IMR-90 (cell line): ENCODE results near the gene ENPP6. TPM values are rescaled to one million over a fixed set of nuclear protein-coding genes. Genes with fewer than 3 reads are reported as not detected.

Source experiments
- ATAC-seq: fragments of 200-7000 bp; cut with Tn5 transposase; 2 replicates; pipeline ENCODE4 v1.9.1; 2020; ENCODE audit warnings: low read depth, mild to moderate bottlenecking, moderate library complexity
- BruUV-seq: library from RNA; stranded (reverse); fragments of 400-500 nt; replicated peaks from 2 replicates; lab custom pipeline; 2021; lab: Mats Ljungman, UMichigan
- CTCF ChIA-PET: fragments of 300-600 bp; formaldehyde crosslinking; extraction: SDS; loops from one replicate; lab custom pipeline; 2021; ENCODE audit warnings: antibody characterized with exemption; lab: Yijun Ruan, JAX
- POLR2A ChIA-PET: fragments of 300-600 bp; sonication (Branson Sonifier 250); formaldehyde crosslinking; loops from one replicate; lab custom pipeline; 2022; ENCODE audit warnings: antibody characterized with exemption; ENCODE audit not compliant: unreplicated experiment; lab: Charles Lee
- DNase-seq: peaks from one replicate; pipeline ENCODE4 v3.0.0; 2013
- H2AFZ ChIP-seq: replicated peaks from 2 replicates; pipeline ENCODE3; 2013; ENCODE audit warnings: low read length, mild to moderate bottlenecking; ENCODE audit not compliant: poor library complexity
- H2AK5ac ChIP-seq: 2 replicates; pipeline ENCODE4 v1.6.1; 2013; ENCODE audit warnings: low read depth, low read length, inconsistent platforms
- H2AK9ac ChIP-seq: replicated peaks from 2 replicates; pipeline ENCODE3; 2013; ENCODE audit warnings: mild to moderate bottlenecking, low read depth, low read length, moderate library complexity; ENCODE audit not compliant: poor library complexity
- H2BK120ac ChIP-seq: 2 replicates; pipeline ENCODE4 v1.6.1; 2013; ENCODE audit warnings: low read depth, low read length, inconsistent platforms
- H2BK15ac ChIP-seq: 3 replicates; pipeline ENCODE4 v1.6.1; 2013; ENCODE audit warnings: low read depth, low read length, inconsistent platforms
- H2BK20ac ChIP-seq: 2 replicates; pipeline ENCODE4 v1.6.1; 2013; ENCODE audit warnings: low read depth, mild to moderate bottlenecking, inconsistent platforms, low read length, moderate library complexity
- H2BK5ac ChIP-seq: 2 replicates; pipeline ENCODE4 v1.6.1; 2013; ENCODE audit warnings: mild to moderate bottlenecking, low read depth, low read length, inconsistent platforms; ENCODE audit not compliant: poor library complexity, severe bottlenecking
- H3K14ac ChIP-seq: replicated peaks from 2 replicates; pipeline ENCODE4 v1.6.1; 2013; ENCODE audit warnings: low read depth, low read length, inconsistent platforms
- H3K18ac ChIP-seq: 2 replicates; pipeline ENCODE4 v1.6.1; 2013; ENCODE audit warnings: low read depth, low read length, control low read depth
- H3K23ac ChIP-seq: 2 replicates; pipeline ENCODE4 v1.6.1; 2013; ENCODE audit warnings: low read depth, low read length, inconsistent platforms
- H3K27ac ChIP-seq: 2 replicates; pipeline ENCODE4 v1.5.1; 2013; ENCODE audit warnings: mild to moderate bottlenecking, control low read depth, low read length; ENCODE audit not compliant: insufficient read depth
- H3K27me3 ChIP-seq: 2 replicates; pipeline ENCODE4 v1.6.1; 2013; ENCODE audit warnings: low read length; ENCODE audit not compliant: control insufficient read depth, insufficient read depth
- H3K36me3 ChIP-seq: 2 replicates; pipeline ENCODE4 v1.6.1; 2013; ENCODE audit warnings: low read length, mixed read lengths; ENCODE audit not compliant: control insufficient read depth, insufficient read depth
- H3K4ac ChIP-seq: 2 replicates; pipeline ENCODE4 v1.6.1; 2013; ENCODE audit warnings: low read depth, low read length, inconsistent platforms
- H3K4me1 ChIP-seq: 2 replicates; pipeline ENCODE4 v1.6.1; 2013; ENCODE audit warnings: low read length, mixed read lengths; ENCODE audit not compliant: control insufficient read depth, insufficient read depth
- H3K4me2 ChIP-seq: 2 replicates; pipeline ENCODE4 v1.6.1; 2013; ENCODE audit warnings: low read depth, mild to moderate bottlenecking, control low read depth, low read length, moderate library complexity
- H3K4me3 ChIP-seq: 2 replicates; pipeline ENCODE4 v1.5.1; 2013; ENCODE audit warnings: low read depth, mild to moderate bottlenecking, control low read depth, low read length, moderate library complexity; ENCODE audit not compliant: insufficient read depth
- H3K56ac ChIP-seq: 2 replicates; pipeline ENCODE4 v1.6.1; 2013; ENCODE audit warnings: low read length, inconsistent platforms; ENCODE audit not compliant: insufficient read depth; ENCODE audit errors: extremely low read depth
- H3K79me1 ChIP-seq, 2 experiments: 2 replicates each; pipeline ENCODE4 v1.6.1; 2013; ENCODE audit warnings: low read length in 2 of 2, inconsistent platforms in 1 of 2, low read depth in 1 of 2
- H3K9ac ChIP-seq: 2 replicates; pipeline ENCODE4 v1.6.1; 2013; ENCODE audit warnings: low read depth, low read length, control low read depth
- H3K9me1 ChIP-seq: 2 replicates; pipeline ENCODE4 v1.6.1; 2013; ENCODE audit warnings: low read length, inconsistent platforms; ENCODE audit not compliant: insufficient read depth
- H3K9me3 ChIP-seq: 2 replicates; pipeline ENCODE4 v1.6.1; 2013; ENCODE audit warnings: low read length; ENCODE audit not compliant: control insufficient read depth, insufficient read depth
- H4K20me1 ChIP-seq: 2 replicates; pipeline ENCODE4 v1.6.1; 2013; ENCODE audit warnings: low read length, inconsistent platforms; ENCODE audit not compliant: insufficient read depth
- H4K5ac ChIP-seq: 2 replicates; pipeline ENCODE4 v1.6.1; 2013; ENCODE audit warnings: mild to moderate bottlenecking, low read depth, low read length, control low read depth
- H4K8ac ChIP-seq, 2 experiments: 2 replicates each; pipeline ENCODE4 v1.6.1; 2013; ENCODE audit warnings: low read depth in 2 of 2, low read length in 2 of 2, control low read depth in 1 of 2, inconsistent platforms in 1 of 2
- H4K91ac ChIP-seq: 2 replicates; pipeline ENCODE4 v1.6.1; 2013; ENCODE audit warnings: low read depth, low read length, inconsistent platforms; ENCODE audit not compliant: insufficient read depth
- MAFK ChIP-seq: IDR thresholded peaks from 2 replicates; pipeline ENCODE4 v1.6.1; 2012; ENCODE audit warnings: low read depth, low read length, improper control_type of control experiment
- RCOR1 ChIP-seq: IDR thresholded peaks from 2 replicates; pipeline ENCODE4 v1.6.1; 2012; ENCODE audit warnings: mild to moderate bottlenecking, low read length, improper control_type of control experiment; ENCODE audit not compliant: insufficient replicate concordance
- RFX5 ChIP-seq: IDR thresholded peaks from 2 replicates; pipeline ENCODE4 v1.8.0; 2012; ENCODE audit warnings: low read depth, mild to moderate bottlenecking, low read length, moderate library complexity
- WGBS, 2 experiments: methylation state at CpG; one replicate each; pipeline versions ENCODE4 v1.1.5 to v1.1.7; 2013; ENCODE audit warnings: missing lambda C conversion rate in 2 of 2; ENCODE audit not compliant: insufficient read length in 1 of 2; ENCODE audit errors: extremely low coverage in 2 of 2; 5-methylcytosine and 5-hydroxymethylcytosine counted together
- dilution Hi-C: fragments of 300-500 bp; cut with HindIII; formaldehyde crosslinking; loops from one replicate; pipeline ENCODE4 v1.14.3; 2018; ENCODE audit warnings: low sequenced_read_pairs; ENCODE audit not compliant: unreplicated experiment
- in situ Hi-C: fragments of 300-500 bp; cut with MboI; formaldehyde crosslinking; loops from 3 replicates; pipeline ENCODE4 v1.14.3; 2019; ENCODE audit warnings: low sequenced_read_pairs, inconsistent platforms, mixed read lengths
- intact Hi-C: fragments of 100-400 bp; cut with micrococcal nuclease; formaldehyde crosslinking; loops from 2 replicates; pipeline ENCODE4 v1.10.0; 2022
- polyA plus RNA-seq, 3 experiments: library from polyadenylated mRNA; depleted of rRNA; stranded (reverse); fragments of >200 nt; gene quantifications; 2 replicates each; pipeline ENCODE4 v1.2.3, GENCODE V29; 2012; ENCODE audit warnings: low replicate concordance in 1 of 3
- total RNA-seq: library from RNA; depleted of rRNA; stranded (reverse); fragments of >200 nt; gene quantifications from 2 replicates; pipeline ENCODE4 v1.2.3, GENCODE V29; 2012
- TF ChIP-seq, protein P1 (sequence below): conservative IDR thresholded peaks from 2 replicates; pipeline ENCODE4 v1.5.1; 2012; ENCODE audit warnings: mild to moderate bottlenecking, low read depth, low read length, improper control_type of control experiment

The ENPP6 gene
- total and polyA plus RNA-seq, 2 of the 4 experiments (the other 2 are of a cell fraction) = not detected

GRCh38 chr4:184150102-184150839, 67.4 kb downstream of the ENPP6 start:
- BruUV-seq = no TSS peak
- WGBS, 2 experiments = no CpG with 5 or more reads among the region's 7 CpGs
- H3K9ac ChIP-seq = no peak overlapping the region
- no peak overlapping the region for H3K4me2 ChIP-seq
- H3K79me1 ChIP-seq = no peaks in the 10 kb centered on the region
- no peaks in the 10 kb centered on the region for H3K4me1 ChIP-seq
- H2BK5ac ChIP-seq = no peak overlapping the region
- H4K5ac ChIP-seq = no peak overlapping the region
- H4K20me1 ChIP-seq = no peaks in the 10 kb centered on the region
- no peak overlapping the region for H4K91ac ChIP-seq
- no peak overlapping the region for H3K14ac ChIP-seq
- TF ChIP-seq RCOR1 (no peak), MAFK (no peak), RFX5 (no peak)
- TF ChIP-seq, protein P1, sequence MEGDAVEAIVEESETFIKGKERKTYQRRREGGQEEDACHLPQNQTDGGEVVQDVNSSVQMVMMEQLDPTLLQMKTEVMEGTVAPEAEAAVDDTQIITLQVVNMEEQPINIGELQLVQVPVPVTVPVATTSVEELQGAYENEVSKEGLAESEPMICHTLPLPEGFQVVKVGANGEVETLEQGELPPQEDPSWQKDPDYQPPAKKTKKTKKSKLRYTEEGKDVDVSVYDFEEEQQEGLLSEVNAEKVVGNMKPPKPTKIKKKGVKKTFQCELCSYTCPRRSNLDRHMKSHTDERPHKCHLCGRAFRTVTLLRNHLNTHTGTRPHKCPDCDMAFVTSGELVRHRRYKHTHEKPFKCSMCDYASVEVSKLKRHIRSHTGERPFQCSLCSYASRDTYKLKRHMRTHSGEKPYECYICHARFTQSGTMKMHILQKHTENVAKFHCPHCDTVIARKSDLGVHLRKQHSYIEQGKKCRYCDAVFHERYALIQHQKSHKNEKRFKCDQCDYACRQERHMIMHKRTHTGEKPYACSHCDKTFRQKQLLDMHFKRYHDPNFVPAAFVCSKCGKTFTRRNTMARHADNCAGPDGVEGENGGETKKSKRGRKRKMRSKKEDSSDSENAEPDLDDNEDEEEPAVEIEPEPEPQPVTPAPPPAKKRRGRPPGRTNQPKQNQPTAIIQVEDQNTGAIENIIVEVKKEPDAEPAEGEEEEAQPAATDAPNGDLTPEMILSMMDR = no peak
- H3K9me3 ChIP-seq = no peaks in the 10 kb centered on the region
- ATAC-seq (no peak), DNase-seq (no peak)
- ChIA-PET CTCF (interaction anchor here (1.0 kb wide), 1 partner anchor 13 kb away, joined by 3 read pairs; no protein-coding TSS in a partner anchor), POLR2A (no interaction called here)
- H4K8ac ChIP-seq = no peak overlapping the region
- H3K27ac ChIP-seq = no peak overlapping the region
- peaks cover 3% of the 10 kb centered on the region; the same call in 1 of the 2 replicates for H3K27me3 ChIP-seq
- no peak overlapping the region for H2AK9ac ChIP-seq
- no peak overlapping the region for H2AFZ ChIP-seq
- H3K23ac ChIP-seq = no peak overlapping the region
- no peak overlapping the region for H3K4ac ChIP-seq
- intact Hi-C loops = no loop called here
- no peak overlapping the region for H3K18ac ChIP-seq
- no peaks in the 10 kb centered on the region for H3K36me3 ChIP-seq
- no peak overlapping the region for H2BK15ac ChIP-seq
- dilution Hi-C loops = no loop called here
- H2BK120ac ChIP-seq = no peak overlapping the region
- in situ Hi-C loops = no loop called here
- no peak overlapping the region for H2AK5ac ChIP-seq
- H3K4me3 ChIP-seq = no peak overlapping the region
- no peaks in the 10 kb centered on the region for H3K9me1 ChIP-seq
- H3K56ac ChIP-seq = no peak overlapping the region
- no peak overlapping the region for H2BK20ac ChIP-seq
